ENCODE results near the gene GABPB1.

GABPB1 gene

DNA sequence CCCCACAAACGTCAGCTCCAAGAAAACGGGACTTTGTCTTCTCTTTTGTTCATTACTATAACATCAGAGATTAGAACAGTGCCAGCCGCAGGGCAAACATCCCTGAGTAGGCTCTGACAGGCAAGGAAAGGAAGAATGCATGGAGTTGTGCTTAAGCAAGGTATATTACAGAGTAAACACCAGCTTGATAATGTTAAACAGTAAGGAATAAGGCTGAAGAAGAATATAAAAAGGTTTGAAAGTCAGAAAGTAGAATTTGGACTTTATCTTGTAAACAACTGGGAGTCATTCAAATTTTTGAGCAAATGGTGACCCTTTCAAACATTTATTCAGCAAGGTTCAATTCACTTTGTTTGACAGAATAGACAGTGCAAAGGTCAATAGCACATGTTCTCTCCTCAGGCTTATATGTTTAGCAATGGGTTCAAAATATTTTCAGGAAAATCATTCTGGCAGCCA, 11.0 kb downstream of the GABPB1 start:
- no peak for DNase-seq (ENCODE audit: low read depth)

DNA sequence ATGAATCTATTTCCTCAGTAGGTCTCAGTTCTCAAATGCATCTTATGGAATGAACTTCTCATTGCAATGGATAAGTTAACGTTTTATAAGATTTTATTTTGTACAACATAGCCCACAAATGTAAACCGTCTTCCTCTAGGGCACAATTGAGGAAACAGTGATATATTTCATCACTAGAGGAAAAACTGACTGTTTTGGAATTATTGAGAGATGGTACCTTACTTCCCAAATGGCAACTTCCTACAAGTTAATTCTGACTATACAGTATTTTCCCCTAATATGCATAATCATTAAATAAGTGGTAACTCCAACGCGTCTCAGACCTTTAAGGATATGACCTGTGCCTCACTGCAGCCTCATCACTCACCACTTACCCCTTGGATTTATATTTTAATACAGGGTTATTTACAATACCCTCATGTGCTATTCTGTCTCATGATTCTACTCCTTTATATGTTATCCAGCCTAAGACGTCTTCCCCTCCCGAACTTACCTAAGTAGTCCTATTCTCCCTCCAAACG, 13.3 kb downstream of the GABPB1 start:
- no peak for DNase-seq (ENCODE audit: low read depth)

- no peak for DNase-seq (ENCODE audit: low read depth)
Measured at GRCh38 chr15:50340416-50340815, 14.6 kb downstream of the GABPB1 start.

- no peak for DNase-seq (ENCODE audit: low read depth)
Measured at GRCh38 chr15:50339717-50340116, 15.3 kb downstream of the GABPB1 start.

- no peak for DNase-seq (ENCODE audit: low read depth)
Measured at GRCh38 chr15:50335251-50335650, 19.7 kb downstream of the GABPB1 start.

DNA sequence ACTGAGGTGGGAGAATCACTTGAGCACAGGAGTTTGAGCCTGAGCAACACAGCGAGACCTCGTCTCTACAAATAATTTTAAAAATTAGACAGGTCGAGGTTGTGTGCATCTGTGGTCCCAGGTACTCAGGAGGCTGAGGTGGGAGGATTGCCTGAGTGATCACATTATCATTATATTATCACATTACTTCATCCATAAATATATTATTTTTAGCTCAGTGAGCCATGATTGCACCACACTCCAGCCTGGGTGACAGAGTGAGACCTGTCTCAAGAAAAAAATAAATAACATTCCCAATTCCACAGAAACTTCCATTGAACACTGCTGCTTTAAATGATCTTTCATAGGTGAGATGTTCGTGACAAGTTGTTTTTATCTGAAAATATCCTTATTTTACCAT, 21.8 kb downstream of the GABPB1 start:
- DNase-seq (ENCODE audit: low read depth) = no peak

DNA sequence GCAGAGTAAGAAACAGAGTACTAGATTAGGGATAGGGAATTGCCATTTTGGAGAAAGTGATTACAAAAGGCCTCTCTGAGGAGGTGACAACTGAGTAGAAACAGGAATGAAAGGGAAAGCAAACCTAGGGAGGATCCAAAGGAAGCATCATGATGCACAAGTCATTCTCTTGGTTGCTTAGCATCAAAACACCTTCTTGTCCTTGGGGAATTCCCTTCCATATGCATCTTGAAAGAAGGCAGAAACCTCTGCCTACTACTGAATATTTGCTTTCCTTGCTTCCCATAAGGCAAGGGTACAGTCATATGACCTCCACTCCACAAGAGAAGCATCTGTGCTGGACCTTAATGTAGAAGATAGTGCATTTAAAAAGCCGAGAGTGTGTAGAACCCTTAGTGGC, 24.1 kb downstream of the GABPB1 start:
- no peak for DNase-seq (ENCODE audit: low read depth)

DNA sequence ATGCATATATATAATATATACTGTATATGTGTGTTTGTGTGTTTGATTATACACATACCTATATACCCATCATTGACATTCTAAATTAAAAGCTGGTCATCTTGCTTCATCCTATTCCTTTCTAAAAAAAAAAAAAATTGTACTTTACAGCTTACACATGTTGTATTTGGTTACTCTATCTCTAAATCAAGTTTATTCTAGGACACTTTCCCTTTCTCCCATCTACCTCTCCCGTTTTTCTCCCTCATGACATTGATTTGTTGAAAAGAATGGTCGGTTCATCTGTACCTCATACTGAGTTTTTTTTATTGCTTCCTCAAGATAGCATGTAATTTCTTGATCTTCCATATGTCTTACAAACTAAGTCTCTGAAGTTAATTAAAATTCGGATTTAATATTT, 26.9 kb downstream of the GABPB1 start:
- DNase-seq (ENCODE audit: low read depth) = no peak

GRCh38 chr15:50321680-50322210, 33.3 kb downstream of the GABPB1 start:
- no peak for DNase-seq (ENCODE audit: low read depth)

GRCh38 chr15:50320504-50320903, 34.5 kb downstream of the GABPB1 start:
- no peak for DNase-seq (ENCODE audit: low read depth)

DNA sequence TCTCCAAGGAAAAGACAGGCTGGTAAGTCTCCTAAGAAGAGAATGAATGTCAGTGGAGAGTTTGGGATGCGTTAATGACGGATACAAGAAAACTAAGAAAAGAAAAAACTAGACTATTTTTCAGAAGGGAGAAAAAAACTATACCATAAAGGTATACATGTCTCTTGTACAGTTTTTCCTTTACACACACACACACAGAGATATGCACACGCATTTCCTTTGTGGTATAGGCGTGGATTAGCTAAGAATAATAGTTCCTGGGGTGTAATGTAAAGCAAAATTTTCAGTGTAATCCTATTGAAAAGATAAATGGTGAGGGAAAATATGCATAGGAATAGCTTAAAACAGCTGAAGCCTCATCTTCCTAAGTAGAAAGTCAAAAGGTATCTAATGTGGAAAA, 36.3 kb downstream of the GABPB1 start:
- no peak for DNase-seq (ENCODE audit: low read depth)

DNA sequence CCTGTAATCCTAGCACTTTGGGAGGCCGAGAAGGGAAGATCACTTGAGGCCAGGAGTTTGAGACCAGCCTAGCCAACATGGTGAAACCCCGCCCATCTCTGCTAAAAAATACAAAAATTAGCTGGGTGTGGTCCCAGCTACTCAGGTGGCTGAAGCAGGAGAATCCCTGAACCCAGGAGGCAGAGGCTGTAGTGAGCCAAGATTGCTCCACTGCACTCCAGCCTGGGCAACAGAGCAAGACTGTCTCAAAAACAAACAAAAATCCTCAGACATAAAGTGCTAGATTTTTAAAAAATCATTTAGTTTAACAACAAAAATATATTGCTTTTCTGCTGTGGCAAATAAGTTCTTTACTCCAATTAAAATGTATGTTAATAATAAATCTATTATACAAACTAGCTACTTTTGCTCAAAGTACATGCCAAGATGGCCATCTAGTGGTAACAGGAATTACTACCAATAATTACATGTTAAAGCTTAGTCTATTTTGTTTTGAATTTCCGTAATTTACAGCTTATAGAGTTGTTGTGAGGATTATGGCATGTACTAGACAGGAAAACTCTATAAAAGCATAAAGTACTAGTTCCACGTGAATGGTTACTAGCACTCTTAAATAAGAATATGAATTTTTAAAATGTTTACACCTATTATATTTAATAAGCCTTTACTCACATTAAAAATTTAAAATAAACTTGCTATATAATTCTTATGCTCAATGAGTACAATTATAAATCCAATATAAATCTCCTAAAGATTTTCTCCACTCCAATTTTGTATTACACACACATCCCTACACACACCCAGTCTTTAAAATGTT, 39.0 kb downstream of the GABPB1 start:
- no peak for DNase-seq (ENCODE audit: low read depth)

- DNase-seq (ENCODE audit: low read depth) = no peak
Measured at GRCh38 chr15:50312636-50313035, 42.4 kb downstream of the GABPB1 start.

GRCh38 chr15:50307799-50308198, 47.2 kb downstream of the GABPB1 start:
- DNase-seq (ENCODE audit: low read depth) = no peak

DNA sequence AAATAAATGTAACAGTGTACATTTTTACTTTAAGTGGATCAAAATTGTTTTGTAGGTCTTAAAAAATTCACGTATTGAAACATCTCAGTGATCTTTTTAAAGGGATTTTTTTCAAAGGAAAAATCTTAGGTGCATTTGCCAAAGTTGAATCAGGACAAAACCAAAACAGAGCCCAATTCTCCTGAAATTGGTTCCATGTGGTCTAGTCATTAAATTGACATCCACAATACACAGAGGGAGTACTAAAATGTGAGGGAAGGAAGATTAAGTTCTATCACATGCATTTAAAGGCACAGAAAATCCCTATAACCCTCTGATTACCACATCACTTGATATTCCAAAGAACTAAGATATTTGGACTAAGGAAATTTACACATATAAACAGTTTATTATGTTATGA, 50.2 kb downstream of the GABPB1 start:
- no peak for DNase-seq (ENCODE audit: low read depth)

DNA sequence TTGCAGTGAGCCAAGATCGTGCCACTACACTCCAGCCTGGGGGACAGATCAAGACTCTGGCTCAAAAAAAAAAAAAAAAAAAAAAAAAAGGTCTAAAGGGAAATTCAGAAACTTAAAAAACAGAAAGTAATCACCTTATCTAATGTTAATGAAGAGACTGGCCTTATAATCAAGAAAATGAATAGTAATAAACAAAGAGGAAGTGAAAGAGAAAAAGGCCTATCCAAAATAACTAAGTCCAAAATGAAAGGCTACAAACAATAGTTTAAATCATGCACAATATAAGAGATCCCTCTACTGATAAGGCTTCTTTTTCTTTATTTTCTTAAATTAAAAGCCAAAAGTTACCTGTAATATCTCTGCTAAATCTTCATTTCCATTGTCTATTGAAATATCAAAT, 52.4 kb downstream of the GABPB1 start:
- DNase-seq (ENCODE audit: low read depth) = no peak

DNA sequence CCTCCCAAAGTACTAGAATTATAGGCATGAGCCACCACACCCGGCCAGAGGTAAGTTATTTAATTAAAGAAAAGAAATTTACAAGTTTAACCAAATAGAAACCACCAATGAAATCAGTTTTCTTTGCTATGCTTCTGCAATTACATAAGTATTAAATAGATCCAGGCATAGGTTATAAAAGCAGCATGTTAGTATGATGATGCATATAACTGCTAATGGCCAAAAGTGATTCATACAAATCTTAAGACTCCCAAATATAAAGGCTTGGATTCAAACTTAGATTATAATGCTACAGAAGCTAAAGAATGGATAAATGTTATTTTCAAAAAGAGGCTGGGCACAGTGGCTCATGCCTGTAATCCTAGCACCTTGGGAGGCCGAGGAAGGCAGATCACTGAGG, 56.7 kb downstream of the GABPB1 start:
- DNase-seq (ENCODE audit: low read depth) = no peak

DNA sequence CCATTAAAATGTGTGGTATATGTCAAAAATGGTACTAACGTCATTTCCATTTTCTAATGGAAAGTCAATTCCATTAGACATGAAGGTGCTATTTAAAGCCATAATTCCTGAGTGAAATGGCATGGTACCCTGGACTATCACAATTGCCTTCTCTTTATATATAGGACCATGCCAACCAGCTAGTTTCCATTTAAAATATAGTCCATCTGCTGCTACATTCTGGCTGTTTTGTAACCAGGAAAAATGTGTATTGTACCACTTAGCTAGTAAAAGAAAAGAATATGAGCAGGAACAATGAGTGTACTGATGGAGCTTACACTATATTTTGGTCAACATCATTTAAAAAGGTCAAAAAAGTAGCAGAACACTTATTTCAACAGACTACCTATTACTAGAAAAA, 59.0 kb downstream of the GABPB1 start:
- DNase-seq (ENCODE audit: low read depth) = no peak

DNA sequence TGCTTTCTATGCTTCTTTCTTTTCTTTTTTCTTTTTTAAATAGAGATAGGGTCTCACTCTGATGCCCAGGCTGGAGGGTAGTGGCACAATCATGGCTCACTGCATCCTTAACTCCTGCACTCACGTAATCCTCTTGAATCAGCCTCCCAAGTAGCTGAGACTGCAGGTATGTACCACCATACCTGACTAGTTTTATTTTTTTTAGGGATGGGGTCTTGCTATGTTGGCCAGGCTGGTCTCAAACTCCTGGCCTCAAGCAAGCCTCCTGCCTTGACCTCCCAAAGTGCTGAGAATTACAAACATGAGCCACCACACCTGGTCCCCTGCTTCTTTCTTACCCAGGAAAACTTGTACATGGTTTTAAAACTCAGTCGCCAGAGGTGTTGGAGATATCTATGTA, 65.2 kb downstream of the GABPB1 start:
- DNase-seq (ENCODE audit: low read depth) = no peak

DNA sequence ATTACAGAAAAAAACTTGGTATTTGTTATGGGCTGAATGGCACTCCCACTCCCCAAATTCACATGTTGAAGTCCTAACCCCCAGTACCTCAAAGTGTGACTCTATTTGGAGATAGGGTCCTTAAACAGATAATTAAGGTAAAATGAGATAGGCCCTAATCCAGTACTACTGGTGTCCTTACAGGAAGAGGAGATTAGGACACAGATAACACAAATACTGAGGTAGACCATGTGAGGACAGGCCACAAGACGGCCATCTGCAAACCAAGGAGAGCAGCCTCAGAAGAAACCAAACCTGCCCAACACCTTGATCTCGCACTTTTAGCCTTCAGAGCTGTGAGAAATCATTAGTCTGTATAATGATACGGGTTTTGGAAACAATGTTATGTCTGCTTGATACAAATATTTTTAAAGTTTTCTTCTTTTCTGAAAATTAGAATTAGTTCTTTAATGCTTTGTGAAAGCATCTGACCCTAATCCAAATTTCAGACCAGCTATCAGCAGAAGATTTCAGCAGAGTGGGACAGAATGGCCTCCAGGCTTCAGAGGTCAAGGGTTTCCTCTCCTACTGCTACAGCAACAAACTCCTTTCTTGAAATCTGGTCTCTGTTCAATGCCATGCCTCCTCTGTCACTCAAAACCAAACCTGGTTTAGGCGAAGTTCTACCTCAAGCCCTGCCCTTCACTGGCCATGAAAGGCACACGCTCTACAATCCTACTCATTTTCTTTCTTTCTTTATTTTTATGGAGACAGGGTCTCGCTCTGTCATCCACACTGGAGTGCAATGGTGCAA, 67.5 kb downstream of the GABPB1 start:
- no peak for DNase-seq (ENCODE audit: low read depth)

DNA sequence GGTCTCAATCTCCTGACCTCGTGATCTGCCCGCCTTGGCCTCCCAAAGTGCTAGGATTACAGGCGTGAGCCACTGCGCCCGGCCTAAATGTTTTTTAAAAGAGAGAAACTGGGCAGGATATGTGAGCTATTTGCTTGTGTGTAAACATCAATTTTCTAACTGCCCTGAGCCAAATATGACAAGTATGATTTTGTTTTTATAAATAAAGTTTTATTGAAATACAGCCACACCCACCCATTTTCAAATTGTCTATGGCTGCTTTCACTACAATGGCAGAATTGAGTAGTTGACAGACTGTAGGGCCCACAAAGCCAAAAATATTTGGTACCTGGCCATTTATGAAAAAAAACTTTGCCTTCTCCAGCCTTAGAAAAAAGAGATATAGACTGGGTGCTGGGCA, 73.6 kb downstream of the GABPB1 start:
- no peak for DNase-seq (ENCODE audit: low read depth)

- no peak for DNase-seq (ENCODE audit: low read depth)
Measured at GRCh38 chr15:50280271-50280670, 74.7 kb downstream of the GABPB1 start.

GRCh38 chr15:50278496-50278895, 76.5 kb downstream of the GABPB1 start:
- DNase-seq (ENCODE audit: low read depth) = no peak

All from GM04503 (cell line).